HG03342 (cell line): ENCODE data around the gene ORC3.

Experiments used
- ATAC-seq: cut with Tn5 transposase; IDR thresholded peaks from one replicate; pipeline ENCODE4 v1.9.1; 2021; ENCODE audit warnings: mild to moderate bottlenecking, moderate library complexity; ENCODE audit not compliant: unreplicated experiment

ORC3 gene

DNA sequence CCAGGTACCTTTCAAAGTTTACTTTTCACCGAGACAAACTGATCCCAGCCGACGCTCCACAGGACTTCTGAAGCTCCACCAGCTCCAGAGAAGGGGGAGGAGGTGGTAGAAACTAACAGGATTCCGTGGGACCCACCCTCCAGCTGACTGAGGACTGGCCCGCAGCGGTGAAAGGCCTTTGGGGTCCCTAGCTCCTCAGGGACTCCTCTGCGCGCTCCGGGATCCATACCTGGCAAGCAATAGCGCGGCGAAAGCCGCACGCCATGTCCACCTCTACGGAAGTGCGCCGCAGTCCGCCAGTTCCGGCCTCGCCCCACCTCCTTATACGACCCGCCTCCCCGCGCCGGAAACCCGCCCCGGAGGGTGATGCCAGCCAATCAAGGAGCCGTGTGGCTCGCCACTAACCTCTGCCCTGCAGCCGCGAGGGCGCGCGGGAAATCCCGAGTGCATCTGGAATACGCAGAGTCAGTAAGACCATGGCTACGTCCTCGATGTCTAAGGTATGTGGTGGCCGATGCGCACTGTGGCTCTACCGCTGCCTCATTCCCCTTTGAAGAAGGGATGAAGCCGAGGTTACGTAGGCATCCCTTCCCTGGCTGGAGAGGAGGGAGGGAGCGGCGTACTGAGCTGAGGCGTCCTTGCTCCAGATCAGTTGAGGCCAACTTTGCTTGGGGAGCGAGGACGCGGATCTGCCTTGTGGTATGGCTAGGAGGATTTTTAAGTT is at the start of gene ORC3, which contains the start of gene RARS2:
Gene ORC3 (plus strand): TSS at position 443 of the 724 bp plus-strand sequence. CDS start 34 bp downstream, at position 477.
Gene RARS2 (minus strand): TSS at position 295 of the 724 bp plus-strand sequence. CDS start 30 bp downstream, at position 265.
- peak; percentile 100 for ATAC-seq

DNA sequence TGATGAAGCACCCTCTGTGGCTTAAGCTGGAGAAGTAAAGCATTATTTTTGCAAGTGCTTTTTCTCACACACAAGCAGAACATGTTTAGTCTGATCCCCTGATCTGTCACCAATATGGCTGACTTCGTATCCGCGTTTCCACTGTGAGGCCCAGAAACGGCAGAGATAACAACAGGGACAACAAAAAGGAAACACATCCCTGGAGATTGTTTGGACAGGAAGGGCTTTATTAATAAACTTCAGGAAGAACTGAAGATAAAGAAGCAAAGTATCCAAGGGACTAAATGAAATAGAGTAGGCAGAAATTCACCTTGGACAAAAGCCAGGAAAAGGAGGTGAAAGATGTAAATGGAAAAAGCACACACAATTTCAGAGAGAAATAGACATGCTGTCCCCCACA is 49.4 kb upstream of the ORC3 start:
- ATAC-seq, result no peak

- ATAC-seq, result no peak
These were observed 48.9 kb upstream of the ORC3 start for GRCh38 chr6:87541041-87541440.

GRCh38 chr6:87541744-87542143 is 48.2 kb upstream of the ORC3 start:
- ATAC-seq, result no peak

GRCh38 chr6:87543696-87544473 is 46.0 kb upstream of the ORC3 start:
- ATAC-seq, result no peak

GRCh38 chr6:87544474-87544735 is 45.5 kb upstream of the ORC3 start:
- ATAC-seq, result no peak

DNA sequence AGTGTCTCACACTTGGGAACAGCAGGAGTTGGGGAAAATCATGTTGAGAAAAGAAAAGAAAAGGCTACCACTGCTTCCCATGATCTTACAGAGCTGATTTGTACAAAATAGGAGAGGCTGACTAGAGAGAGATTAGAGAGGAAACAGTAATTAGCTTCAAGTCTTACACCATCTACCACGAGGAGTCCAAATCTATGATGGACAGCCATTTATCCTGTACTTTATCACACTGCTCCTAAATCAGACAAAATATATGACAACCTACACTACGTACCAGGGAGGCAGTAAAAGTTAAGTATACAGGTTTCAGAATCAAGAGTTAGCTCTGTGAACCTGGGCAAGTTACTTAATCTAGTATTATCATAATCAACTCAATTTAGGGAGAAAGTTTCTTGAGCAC is 38.1 kb upstream of the ORC3 start:
- ATAC-seq, result no peak

- ATAC-seq, result no peak
These were observed 36.7 kb upstream of the ORC3 start for GRCh38 chr6:87553159-87553765.

- no peak for ATAC-seq
These were observed 34.4 kb upstream of the ORC3 start for GRCh38 chr6:87555506-87555905.

DNA sequence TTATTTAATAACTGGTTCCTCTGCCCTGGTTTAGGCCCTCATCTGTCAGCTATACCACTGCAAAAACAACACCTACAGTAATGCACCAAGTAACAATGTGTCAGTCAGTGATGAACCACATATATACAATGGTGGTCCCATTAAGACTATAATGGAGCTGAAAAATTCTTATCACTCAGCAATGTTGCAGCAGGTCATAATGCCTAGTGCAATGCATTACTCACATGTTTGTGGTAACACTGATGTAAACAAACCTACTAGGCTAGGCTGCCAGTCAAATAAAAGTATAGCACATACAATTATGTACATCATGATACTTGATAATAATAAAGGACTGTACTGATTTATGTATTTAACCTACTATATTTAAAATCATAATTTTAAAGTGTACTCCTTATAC is 31.5 kb upstream of the ORC3 start:
- ATAC-seq, result no peak

- ATAC-seq, result no peak
These were observed 28.9 kb upstream of the ORC3 start for GRCh38 chr6:87561017-87561416.

DNA sequence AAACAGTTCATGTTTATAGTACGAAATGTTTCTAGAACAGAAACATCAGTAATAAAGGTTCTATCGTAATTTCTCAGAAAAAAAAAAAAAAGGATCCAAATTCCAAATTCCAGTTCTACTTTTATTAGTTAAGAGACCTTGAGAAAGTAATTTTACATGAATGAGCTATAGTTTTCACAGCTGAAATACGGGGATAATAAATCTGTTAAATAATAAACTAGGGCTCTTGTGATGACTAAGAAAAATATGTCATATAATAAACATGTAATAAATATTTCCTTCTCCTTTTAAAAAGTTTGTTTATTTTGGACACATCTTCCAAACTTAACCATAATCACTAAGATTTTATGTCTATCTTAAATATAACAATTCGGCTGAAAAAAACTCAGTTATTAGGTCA is 17.9 kb upstream of the ORC3 start:
- ATAC-seq, result no peak

DNA sequence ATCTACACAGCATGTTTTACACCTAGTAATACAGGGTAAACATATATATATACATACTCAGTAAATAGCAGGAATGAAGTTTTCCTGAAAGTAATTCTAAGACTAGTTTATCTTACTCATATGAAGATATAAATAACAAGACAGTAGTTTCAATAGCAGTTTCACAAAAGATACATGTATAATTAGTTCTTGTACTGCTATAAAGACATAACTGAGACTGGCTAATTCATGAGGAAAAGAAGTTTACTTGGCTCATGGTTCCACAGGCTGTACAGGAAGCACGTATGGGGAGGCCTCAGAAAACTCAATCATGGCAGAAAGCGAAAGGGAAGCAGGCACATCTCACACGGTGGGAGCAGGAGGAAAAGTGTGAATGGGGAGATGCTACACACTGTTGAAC is 17.1 kb upstream of the ORC3 start:
- ATAC-seq, result no peak

GRCh38 chr6:87573307-87574024 is 16.5 kb upstream of the ORC3 start:
- no peak for ATAC-seq

DNA sequence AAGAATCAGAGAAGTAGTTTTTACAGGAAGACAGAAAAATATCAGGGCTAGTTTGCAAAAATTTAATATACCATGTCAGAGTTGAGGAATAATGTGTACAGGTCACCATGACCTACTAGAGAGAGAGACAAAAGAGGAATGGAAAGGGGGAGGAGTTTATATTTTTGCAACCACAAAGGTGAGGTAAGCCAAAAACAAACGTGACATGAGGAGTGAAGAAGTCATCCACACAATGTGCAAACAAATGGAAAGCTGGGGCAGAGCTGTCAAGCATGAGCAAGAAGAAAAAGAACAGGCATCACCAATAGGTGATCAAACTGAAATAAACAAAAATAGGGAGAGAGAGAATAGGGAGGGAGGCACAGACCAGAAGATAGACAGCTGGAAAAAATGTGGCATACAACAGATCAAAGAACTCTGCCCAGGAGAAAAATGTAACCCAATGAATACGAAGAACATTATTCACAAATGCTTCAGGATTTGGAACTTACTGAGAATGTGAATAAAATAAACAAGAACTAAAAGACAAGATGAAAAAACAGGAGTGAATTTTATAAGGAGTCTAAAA is 15.6 kb upstream of the ORC3 start:
- ATAC-seq, result no peak

- ATAC-seq, result no peak
These were observed 14.5 kb upstream of the ORC3 start for GRCh38 chr6:87575423-87575822.

DNA sequence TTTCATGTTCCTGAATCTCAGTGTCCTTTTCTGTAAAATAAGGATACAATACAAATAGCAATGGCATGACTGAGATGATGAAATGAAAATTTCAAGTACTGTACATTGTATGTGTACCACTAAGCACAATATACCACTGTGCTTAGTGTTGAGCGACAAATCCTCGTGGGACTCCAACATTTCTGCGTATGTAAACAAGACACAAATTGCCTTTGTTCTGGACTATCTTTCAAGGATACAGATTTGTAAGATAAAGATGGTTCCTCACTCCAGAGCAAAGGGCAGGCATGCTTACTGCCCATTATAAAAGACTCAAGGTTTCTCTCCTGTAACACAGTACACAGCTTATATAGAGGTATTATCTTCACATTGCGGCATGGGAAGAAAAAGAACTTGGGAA is 6.1 kb upstream of the ORC3 start:
- no peak for ATAC-seq

- no peak for ATAC-seq
These were observed 3.4 kb upstream of the ORC3 start for GRCh38 chr6:87586371-87587077.

DNA sequence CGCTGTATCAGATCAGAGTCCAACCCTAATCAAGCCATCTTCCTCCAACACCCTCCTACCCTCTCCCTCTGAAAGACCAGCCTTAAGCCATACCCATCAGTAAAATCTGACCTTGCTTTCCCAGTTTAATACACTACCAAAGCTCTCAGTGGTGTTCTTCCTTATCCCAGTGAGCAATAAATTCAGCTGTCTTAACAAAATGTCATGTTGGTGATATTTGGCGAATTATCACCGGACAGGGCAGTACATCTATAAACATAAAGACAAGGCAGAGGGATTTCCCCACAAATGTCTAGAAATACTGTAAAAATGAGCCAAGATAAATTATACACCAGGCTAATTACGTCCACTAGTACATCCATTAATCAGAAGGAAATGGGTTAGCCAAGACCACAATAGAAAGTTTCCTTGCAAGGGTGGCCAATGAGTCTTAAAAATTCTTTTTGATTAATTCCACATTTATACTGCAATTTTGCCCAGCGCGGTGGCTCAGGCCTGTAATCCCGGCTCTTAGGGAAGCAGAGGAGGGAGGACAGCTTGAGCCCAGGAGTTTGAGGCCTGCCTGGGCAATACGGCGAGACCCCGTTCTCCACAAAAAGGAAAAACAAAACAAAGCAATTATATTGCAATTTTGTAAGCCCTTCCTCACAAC is 1.1 kb upstream of the ORC3 start:
- ATAC-seq, result no peak

DNA sequence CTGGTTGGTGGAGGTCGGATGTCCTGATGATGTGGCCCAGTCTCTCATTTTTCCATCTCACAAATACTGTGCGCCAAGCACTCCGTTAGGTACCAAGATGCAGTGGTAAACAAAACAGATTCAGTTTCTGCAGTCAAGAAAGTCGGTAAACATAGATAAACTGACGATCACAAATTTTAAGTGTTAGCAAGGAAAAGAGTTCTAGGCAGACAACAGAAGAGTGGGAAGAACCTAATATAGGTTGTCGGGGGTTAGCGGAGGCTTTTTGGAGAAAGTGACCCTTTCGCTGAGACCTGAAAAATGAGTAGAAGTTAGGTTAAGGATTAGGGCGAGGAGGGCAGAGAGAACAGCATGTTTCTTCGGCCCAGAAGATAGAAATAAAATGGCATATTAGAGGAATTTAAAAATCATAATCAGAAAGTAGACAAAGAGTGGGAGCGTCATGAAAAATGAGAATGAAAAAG is 514 bp downstream of the ORC3 start:
- no peak for ATAC-seq
